ENCODE measurements around the gene MANEAL.

- TF ChIP-seq CTCF (IDR thresholded peaks at IDR 0.05; ENCODE audit: insufficient read depth, low read depth, low read length) (no peak), EZH2 (IDR thresholded peaks at IDR 0.05; ENCODE audit: insufficient read depth, low read length) (no peak)
These were observed 1.9 kb downstream of the MANEAL start for GRCh38 chr1:37795340-37796125.

All from astrocyte (in vitro differentiated cells and primary cell).